Urinary bladder (tissue), 4 donors: ENCODE measurements around the gene OLIG1. TPM values are rescaled to one million over a fixed set of nuclear protein-coding genes. Genes with fewer than 3 reads are reported as not detected.
A peak's percentile ranks its signal among the peaks of the same experiment; 100 is the strongest.

Experiments used
- DNase-seq: peaks from one replicate; pipeline ENCODE4 v3.0.0-alpha.2; 2015; ENCODE audit errors: extremely low spot score
- H3K27ac ChIP-seq: one replicate; pipeline ENCODE4 v1.5.1; 2013; ENCODE audit warnings: low read depth, mild to moderate bottlenecking, moderate library complexity
- H3K36me3 ChIP-seq: one replicate; pipeline ENCODE4 v1.6.1; 2013; ENCODE audit warnings: mild to moderate bottlenecking, moderate library complexity; ENCODE audit not compliant: insufficient read depth
- H3K4me1 ChIP-seq: one replicate; pipeline ENCODE4 v1.6.1; 2013; ENCODE audit warnings: mild to moderate bottlenecking, moderate library complexity; ENCODE audit not compliant: insufficient read depth
- H3K4me3 ChIP-seq: one replicate; pipeline ENCODE4 v1.5.1; 2013; ENCODE audit warnings: low read depth, low read length
- WGBS: extraction: QIAGEN DNeasy Blood & Tissue Kit; methylation state at CpG from one replicate; pipeline ENCODE4 v1.1.7; 2013; 5-methylcytosine and 5-hydroxymethylcytosine counted together
- polyA plus RNA-seq: library from polyadenylated mRNA; stranded (reverse); fragments of 200-250 nt; gene quantifications from one replicate; pipeline ENCODE4 v1.2.3, GENCODE V29; 2013
- total RNA-seq: library from RNA; depleted of rRNA; stranded (reverse); fragments of >200 nt; gene quantifications from one replicate; pipeline ENCODE4 v1.2.3, GENCODE V29; 2014
- donor health status: healthy with polysubstance abuse.
- donor health status: healthy.

Gene OLIG1
- total and polyA plus RNA-seq, 2 donors = not detected

DNA sequence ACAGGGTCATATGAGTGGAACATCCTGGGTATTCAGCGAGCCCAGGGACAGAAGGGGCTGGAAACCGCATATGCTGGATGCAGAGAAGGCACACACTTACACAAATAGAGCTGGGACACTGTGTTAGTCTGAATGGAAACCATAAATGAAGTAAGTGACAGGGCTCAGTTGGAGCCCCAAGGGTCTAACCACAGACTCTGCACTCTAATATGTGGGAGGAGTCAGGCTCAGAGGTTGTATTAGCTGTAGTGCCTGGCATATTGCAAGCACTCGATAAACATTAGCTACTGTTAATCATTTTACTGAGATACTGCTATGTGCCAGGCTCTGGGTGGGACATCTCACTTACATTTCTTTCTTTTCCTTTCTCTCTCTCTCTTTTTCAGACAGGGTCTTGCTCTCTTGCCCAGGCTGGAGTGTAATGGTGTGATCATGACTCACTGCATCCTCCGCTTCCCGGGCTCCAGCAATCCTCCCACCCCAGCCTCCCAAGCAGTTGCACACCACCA lies 6.5 kb upstream of the OLIG1 start:
- 89% methylated on average over 5 of the region's 5 CpGs for WGBS
- no peaks in the 10 kb centered on the region for H3K36me3 ChIP-seq
- no peaks in the 10 kb centered on the region for H3K4me1 ChIP-seq
- H3K4me3 ChIP-seq = no peak overlapping the region
- no peak for DNase-seq
- no peak overlapping the region for H3K27ac ChIP-seq

DNA sequence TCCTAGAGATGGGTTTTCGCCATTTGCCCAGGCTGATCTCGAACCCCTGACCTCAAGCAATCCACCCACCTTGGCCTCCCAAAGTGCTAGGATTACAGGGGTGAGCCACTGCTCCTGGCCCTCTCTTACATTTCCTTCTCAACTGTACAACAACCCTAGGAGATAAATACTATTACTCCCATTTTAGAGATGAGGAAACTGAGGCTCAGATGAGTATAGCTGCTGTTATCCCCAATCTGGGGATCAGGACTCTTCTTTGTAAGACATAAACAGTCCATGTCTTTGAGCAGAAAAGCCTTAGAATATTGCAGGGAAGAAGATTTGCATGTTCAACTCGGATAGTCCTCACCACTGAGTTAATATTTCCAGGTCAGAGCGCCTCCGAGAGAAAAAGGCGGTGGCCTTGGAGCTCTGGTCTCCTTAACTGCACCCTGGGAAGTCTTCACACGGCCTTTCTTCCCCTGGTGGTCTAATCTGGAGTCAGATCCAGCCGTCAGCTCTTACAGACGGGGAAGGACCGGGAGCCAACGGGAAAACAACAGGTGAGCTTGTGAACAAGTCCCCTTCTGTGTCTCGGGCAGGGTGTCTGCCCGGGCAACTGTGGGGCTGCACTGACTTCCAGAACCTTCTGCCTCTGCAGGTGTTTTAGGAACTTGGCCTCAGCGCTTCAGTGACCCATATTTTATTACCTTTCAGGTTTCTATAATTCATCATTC lies 5.9 kb upstream of the OLIG1 start:
- 38% methylated on average over 14 of the region's 14 CpGs for WGBS
- H3K4me3 ChIP-seq = no peak overlapping the region
- no peaks in the 10 kb centered on the region for H3K4me1 ChIP-seq
- H3K36me3 ChIP-seq = no peaks in the 10 kb centered on the region
- no peak for DNase-seq
- no peak overlapping the region for H3K27ac ChIP-seq

DNA sequence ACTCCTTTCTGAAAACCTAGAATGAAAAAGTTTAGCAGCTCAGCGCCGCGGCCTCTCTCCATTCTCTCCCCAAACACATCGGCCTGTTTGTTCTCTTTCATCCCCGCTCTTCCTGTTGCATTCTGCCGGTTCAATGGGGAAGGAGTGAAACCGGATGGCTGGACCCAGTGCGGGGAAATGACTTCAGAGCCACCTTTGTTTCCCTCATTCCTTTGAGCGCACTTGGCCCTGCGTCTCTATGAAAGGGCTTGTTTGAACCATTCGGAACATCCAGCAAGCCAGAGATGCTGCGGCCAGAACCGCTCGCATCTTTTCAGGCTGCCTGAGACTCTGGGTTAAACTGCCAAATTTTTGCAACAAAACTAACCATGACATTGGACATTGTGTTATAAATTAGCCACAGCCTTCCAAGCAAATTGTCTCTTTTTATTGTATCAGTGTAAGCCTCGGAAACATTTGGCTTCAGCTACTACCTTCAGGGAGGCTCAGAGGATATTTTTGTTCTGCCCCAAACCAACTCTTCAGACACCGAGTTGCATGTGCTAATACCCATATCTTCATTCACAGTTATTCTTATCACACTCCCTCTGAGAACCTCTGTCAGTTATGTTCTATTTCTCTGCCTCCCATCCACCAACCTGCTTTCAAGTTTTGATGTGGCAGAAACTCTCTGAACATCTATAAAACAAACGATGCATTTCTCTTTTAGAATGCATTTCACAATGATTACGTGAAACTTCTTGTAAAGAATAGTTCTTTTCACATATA lies 5.1 kb upstream of the OLIG1 start:
- no peak for DNase-seq
- Histone ChIP-seq H3K27ac (no peak overlapping the region), H3K36me3 (no peaks in the 10 kb centered on the region), H3K4me3 (no peak overlapping the region), H3K4me1 (no peaks in the 10 kb centered on the region)
- WGBS = 32% methylated on average over 18 of the region's 18 CpGs

DNA sequence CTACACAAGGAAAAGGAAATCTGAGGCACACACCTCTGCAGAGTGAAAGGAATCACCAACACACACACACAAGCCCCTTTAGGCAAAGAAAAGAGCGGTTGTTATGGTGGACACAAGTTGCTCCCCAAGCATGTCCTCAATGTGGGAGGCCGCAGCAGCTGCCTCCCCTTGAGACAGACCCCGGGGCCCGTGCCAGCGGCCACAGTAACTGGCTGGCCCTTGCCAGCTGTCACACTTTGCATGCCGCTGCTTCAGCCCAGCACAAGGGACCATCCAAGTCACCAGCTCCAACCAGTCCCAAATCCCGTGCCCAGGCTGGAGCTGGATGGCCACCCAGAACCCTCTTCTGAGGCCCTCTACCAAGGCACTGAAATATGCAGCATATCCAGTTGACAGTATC lies 2.9 kb upstream of the OLIG1 start:
- no peak overlapping the region for H3K27ac ChIP-seq
- DNase-seq = no peak
- H3K4me3 ChIP-seq = no peak overlapping the region
- 89% methylated on average over 7 of the region's 7 CpGs for WGBS
- H3K36me3 ChIP-seq = no peaks in the 10 kb centered on the region
- peaks cover 3% of the 10 kb centered on the region for H3K4me1 ChIP-seq

DNA sequence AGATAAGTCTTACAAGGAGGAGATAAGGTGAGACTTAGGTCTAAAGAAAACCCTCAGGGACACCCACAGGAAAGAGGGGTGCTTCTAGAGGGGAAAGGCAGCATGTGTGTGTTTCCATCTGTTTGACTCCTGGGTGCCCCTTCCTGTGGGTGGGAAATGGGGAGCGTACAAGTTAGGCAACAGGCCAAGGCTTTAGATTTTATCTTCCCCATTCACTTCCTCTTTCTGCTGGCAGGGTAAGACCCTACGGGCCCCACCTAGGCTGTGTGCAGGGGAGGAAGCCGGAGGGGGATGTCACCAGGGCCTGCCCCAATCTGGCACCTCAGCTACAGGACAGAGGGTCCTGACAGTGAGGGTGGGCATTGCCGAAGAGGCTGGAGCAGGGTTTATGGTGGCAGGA lies 2.5 kb upstream of the OLIG1 start:
- H3K27ac ChIP-seq = no peak overlapping the region
- no peak overlapping the region for H3K4me3 ChIP-seq
- no peaks in the 10 kb centered on the region for H3K36me3 ChIP-seq
- peaks cover 3% of the 10 kb centered on the region for H3K4me1 ChIP-seq
- 58% methylated on average over 4 of the region's 4 CpGs for WGBS
- DNase-seq = no peak

DNA sequence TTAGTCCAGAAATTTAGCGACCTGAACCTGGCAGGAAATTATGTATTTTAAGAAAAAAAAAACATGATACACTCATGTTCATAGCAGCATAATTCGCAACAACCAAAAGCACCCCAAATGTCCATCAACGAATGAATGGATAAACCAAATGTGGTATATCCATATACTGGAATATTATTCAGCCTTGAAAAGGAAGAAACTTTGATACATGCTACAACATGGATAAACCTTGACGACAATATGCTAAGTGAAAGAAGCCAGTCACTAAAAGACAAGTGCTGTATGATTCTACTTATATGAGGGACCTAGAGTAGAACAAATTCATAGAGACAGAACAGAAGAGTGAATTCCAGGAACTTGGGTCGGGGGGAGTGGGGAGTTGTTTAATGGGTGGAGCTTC lies 698 bp upstream of the OLIG1 start:
- WGBS = 69% methylated on average over 5 of the region's 5 CpGs
- no peaks in the 10 kb centered on the region for H3K36me3 ChIP-seq
- peaks cover 3% of the 10 kb centered on the region for H3K4me1 ChIP-seq
- DNase-seq = no peak
- H3K4me3 ChIP-seq = no peak overlapping the region
- no peak overlapping the region for H3K27ac ChIP-seq

DNA sequence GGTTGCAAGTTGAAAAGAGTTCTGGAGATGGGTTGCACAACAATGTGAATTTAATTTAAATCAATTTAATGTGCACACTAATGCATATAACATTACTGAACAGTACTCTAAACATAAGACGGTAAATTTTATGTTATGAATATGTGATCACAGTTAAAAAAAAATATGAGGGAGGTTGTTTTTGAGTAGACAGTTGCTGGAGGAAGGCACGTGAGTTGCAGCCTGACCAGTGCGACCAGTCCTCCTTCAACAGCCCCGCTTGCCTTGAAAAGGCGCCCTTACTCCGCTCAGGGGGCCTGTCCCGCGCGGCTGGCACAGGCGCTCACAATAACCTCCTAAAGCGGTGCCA lies 322 bp upstream of the OLIG1 start:
- no peak overlapping the region for H3K27ac ChIP-seq
- H3K4me1 ChIP-seq = peaks cover 3% of the 10 kb centered on the region
- peak overlapping the region; percentile 45 for H3K4me3 ChIP-seq
- WGBS = 3% methylated on average over 11 of the region's 11 CpGs
- H3K36me3 ChIP-seq = no peaks in the 10 kb centered on the region
- no peak for DNase-seq

DNA sequence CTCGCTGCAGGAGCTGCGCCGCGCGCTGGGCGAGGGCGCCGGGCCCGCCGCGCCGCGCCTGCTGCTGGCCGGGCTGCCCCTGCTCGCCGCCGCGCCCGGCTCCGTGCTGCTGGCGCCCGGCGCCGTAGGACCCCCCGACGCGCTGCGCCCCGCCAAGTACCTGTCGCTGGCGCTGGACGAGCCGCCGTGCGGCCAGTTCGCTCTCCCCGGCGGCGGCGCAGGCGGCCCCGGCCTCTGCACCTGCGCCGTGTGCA lies 730 bp downstream of the OLIG1 start:
- DNase-seq = no peak
- Histone ChIP-seq H3K36me3 (no peaks in the 10 kb centered on the region), H3K4me1 (peaks cover 3% of the 10 kb centered on the region), H3K27ac (no peak overlapping the region), H3K4me3 (peak overlapping the region; percentile 45)
- WGBS = under 1% methylated on average over 44 of the region's 44 CpGs

DNA sequence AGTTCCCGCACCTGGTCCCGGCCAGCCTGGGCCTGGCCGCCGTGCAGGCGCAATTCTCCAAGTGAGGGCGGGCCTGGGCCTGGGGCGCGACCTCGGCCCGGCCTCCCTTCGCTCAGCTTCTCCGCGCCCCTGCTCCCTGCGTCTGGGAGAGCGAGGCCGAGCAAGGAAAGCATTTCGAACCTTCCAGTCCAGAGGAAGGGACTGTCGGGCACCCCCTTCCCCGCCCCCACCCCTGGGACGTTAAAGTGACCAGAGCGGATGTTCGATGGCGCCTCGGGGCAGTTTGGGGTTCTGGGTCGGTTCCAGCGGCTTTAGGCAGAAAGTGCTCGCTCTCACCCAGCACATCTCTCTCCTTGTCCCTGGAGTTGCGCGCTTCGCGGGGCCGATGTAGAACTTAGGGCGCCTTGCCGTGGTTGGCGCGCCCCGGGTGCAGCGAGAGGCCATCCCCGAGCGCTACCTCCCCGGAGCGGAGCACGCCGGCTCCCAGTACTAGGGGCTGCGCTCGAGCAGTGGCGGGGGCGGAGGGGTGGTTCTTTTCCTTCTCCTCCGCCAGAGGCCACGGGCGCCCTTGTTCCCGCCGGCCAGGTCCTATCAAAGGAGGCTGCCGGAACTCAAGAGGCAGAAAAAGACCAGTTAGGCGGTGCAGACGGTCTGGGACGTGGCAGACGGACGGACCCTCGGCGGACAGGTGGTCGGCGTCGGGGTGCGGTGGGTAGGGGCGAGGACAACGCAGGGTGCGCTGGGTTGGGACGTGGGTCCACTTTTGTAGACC lies 1.2 kb downstream of the OLIG1 start:
- H3K4me1 ChIP-seq = peaks cover 3% of the 10 kb centered on the region
- WGBS = under 1% methylated on average over 69 of the region's 69 CpGs
- H3K27ac ChIP-seq = no peak overlapping the region
- peak overlapping the region; percentile 45 for H3K4me3 ChIP-seq
- H3K36me3 ChIP-seq = no peaks in the 10 kb centered on the region
- DNase-seq = no peak

DNA sequence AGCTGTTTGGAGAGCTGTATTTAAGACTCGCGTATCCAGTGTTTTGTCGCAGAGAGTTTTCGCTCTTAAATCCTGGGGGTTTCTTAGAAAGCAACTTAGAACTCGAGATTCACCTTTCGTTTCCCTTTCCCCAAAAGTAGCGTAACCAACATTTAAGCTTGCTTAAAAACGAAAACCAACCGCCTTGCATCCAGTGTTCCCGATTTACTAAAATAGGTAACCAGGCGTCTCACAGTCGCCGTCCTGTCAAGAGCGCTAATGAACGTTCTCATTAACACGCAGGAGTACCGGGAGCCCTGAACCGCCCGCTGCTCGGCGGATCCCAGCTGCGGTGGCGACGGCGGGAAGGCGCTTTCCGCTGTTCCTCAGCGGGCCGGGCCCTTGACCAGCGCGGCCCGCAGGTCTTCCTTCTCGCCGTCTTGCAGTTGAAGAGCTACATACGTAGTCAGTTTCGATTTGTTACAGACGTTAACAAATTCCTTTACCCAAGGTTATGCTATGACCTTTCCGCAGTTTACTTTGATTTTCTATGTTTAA lies 1.9 kb downstream of the OLIG1 start:
- Histone ChIP-seq H3K4me3 (peak overlapping the region; percentile 19), H3K36me3 (no peaks in the 10 kb centered on the region), H3K4me1 (peaks cover 3% of the 10 kb centered on the region), H3K27ac (no peak overlapping the region)
- DNase-seq = no peak
- WGBS = 3% methylated on average over 38 of the region's 38 CpGs

DNA sequence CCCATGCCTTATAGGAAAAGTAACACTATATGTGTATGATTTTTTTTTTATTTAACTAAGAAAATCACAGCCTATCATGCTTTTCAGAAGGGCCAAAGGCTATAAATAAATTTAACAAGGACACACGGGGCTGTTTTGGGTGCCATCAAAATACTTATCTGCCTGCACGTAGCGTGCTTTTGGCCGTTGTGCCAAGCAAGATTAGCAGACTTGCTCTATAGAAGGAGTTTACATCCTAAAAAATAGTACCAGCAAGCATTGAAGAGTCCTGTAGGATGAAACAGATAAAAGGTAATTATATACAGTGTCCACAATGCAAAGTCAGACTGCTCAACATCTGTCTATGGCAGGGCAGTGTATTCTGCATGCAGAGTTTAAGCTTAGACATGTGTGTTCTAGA lies 3.7 kb downstream of the OLIG1 start:
- DNase-seq = no peak
- Histone ChIP-seq H3K4me1 (peaks cover 3% of the 10 kb centered on the region), H3K36me3 (no peaks in the 10 kb centered on the region), H3K4me3 (no peak overlapping the region), H3K27ac (no peak overlapping the region)
- 48% methylated on average over 4 of the region's 4 CpGs for WGBS

DNA sequence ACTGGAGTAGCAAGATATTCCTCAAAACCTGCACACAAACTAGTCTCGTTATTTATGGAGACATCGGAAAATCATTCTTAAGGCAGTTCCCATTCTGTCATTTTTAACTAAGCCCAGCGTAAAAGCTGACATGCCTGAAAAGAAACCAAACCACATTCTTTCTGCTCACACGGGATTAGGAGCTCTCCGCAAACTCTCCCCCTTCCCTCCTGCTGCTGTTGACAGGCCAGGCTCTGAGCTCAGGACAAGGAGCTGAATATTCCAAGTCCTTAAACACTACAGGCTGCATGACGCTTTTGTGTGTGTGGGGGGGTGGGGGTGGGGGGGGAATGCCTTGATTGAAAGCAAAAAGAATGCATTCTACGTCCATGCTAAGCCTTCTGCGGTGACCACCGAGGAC lies 5.2 kb downstream of the OLIG1 start:
- Histone ChIP-seq H3K27ac (no peak overlapping the region), H3K36me3 (no peaks in the 10 kb centered on the region), H3K4me1 (peaks cover under 1% of the 10 kb centered on the region), H3K4me3 (no peak overlapping the region)
- DNase-seq = no peak
- 20% methylated on average over 9 of the region's 9 CpGs for WGBS

DNA sequence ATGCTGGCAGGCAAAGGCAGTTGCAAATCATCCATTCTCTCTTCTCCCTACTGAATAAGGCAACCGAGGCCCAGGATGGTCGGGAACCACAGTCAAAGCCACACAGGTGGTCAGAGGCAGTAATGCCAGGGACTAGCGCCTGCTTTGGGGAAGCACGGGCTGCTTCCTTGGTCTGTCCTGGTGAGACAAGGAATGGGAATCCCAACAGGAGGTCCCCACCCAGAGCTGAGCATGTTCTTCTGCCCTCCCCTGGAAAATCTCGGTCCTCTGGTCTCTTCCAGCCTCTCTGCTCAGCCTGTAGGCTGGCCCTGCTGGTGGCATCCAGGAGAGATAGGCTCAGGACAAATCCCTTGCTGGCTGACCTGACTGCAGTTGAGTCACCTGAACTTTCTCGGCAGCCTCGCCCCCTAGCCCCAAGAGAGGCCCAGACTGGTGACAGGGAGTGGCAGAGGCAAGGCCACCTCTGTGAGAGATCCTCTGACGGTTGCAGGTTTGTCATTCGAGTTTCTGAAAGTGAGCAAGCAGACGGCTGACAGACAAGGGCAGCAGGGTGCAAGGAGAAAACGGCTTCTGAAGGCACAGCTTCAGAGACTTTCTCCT lies 5.8 kb downstream of the OLIG1 start:
- Histone ChIP-seq H3K4me1 (no peaks in the 10 kb centered on the region), H3K36me3 (no peaks in the 10 kb centered on the region), H3K27ac (no peak overlapping the region), H3K4me3 (no peak overlapping the region)
- DNase-seq = no peak
- 40% methylated on average over 11 of the region's 11 CpGs for WGBS
